Type B pancreatic cell (in vitro differentiated cells): ENCODE measurements around the gene ZNF556. TPM values are rescaled to one million over a fixed set of nuclear protein-coding genes. Genes with fewer than 3 reads are reported as not detected.

ENCODE experiments used
- DNase-seq: peaks from one replicate; pipeline ENCODE4 v3.0.0; 2021; ENCODE audit warnings: mixed read lengths; ENCODE audit not compliant: unreplicated experiment; ENCODE audit errors: extremely low spot score
- H3K27ac Mint-ChIP-seq: 2 replicates; pipeline ENCODE4 v1.8.0; 2021; ENCODE audit warnings: mild to moderate bottlenecking, mixed read lengths
- H3K27me3 Mint-ChIP-seq: 2 replicates; pipeline ENCODE4 v1.8.0; 2021; ENCODE audit warnings: mixed read lengths
- H3K36me3 Mint-ChIP-seq: 2 replicates; pipeline ENCODE4 v1.8.0; 2021; ENCODE audit warnings: mixed read lengths
- H3K4me1 Mint-ChIP-seq: one replicate; pipeline ENCODE4 v1.8.0; 2021; ENCODE audit warnings: mixed read lengths; ENCODE audit not compliant: unreplicated experiment
- H3K4me3 Mint-ChIP-seq: 2 replicates; pipeline ENCODE4 v1.8.0; 2021; ENCODE audit warnings: mild to moderate bottlenecking, mixed read lengths
- H3K9me3 Mint-ChIP-seq: 2 replicates; pipeline ENCODE4 v1.8.0; 2021; ENCODE audit warnings: mixed read lengths
- total RNA-seq: library from RNA; stranded (reverse); gene quantifications from 2 replicates; pipeline ENCODE4 v1.2.1, GENCODE V29; 2021; ENCODE audit warnings: low replicate concordance
- TF ChIP-seq, protein P1 (sequence below): fragments of 200-600 bp; sonication (generic); conservative IDR thresholded peaks from 2 replicates; pipeline ENCODE4 v1.5.0; 2021; ENCODE audit warnings: antibody characterized with exemption, mild to moderate bottlenecking

The ZNF556 gene
- total RNA-seq, 1 donor from 2014 or later: not detected

DNA sequence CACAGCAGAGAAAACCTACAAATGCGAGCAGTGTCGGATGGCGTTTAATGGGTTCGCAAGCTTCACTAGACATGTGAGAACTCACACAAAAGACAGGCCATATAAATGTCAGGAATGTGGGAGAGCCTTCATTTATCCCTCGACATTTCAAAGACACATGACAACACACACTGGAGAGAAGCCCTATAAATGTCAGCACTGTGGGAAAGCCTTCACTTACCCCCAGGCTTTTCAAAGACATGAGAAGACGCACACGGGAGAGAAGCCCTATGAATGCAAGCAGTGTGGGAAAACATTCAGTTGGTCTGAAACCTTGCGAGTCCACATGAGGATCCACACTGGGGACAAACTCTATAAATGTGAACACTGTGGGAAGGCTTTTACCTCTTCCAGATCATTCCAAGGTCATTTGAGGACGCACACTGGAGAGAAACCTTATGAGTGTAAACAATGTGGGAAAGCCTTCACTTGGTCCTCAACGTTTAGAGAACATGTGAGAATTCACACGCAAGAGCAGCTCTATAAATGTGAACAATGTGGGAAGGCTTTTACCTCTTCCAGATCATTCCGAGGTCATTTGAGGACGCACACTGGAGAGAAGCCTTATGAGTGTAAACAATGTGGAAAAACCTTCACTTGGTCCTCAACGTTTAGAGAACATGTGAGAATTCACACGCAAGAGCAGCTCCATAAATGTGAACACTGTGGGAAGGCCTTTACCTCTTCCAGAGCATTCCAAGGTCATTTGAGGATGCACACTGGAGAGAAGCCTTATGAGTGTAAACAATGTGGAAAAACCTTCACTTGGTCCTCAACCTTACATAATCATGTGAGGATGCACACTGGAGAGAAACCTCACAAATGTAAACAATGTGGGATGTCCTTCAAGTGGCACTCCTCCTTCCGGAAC is 50.4 kb downstream of the ZNF556 start:
- TF ChIP-seq, protein P1, sequence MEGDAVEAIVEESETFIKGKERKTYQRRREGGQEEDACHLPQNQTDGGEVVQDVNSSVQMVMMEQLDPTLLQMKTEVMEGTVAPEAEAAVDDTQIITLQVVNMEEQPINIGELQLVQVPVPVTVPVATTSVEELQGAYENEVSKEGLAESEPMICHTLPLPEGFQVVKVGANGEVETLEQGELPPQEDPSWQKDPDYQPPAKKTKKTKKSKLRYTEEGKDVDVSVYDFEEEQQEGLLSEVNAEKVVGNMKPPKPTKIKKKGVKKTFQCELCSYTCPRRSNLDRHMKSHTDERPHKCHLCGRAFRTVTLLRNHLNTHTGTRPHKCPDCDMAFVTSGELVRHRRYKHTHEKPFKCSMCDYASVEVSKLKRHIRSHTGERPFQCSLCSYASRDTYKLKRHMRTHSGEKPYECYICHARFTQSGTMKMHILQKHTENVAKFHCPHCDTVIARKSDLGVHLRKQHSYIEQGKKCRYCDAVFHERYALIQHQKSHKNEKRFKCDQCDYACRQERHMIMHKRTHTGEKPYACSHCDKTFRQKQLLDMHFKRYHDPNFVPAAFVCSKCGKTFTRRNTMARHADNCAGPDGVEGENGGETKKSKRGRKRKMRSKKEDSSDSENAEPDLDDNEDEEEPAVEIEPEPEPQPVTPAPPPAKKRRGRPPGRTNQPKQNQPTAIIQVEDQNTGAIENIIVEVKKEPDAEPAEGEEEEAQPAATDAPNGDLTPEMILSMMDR: no peak
- H3K36me3 Mint-ChIP-seq: peaks cover 44% of the 10 kb centered on the region
- no peaks in the 10 kb centered on the region for H3K27me3 Mint-ChIP-seq
- DNase-seq: no peak
- no peak overlapping the region for H3K27ac Mint-ChIP-seq
- H3K4me1 Mint-ChIP-seq: no peaks in the 10 kb centered on the region
- peaks cover 15% of the 10 kb centered on the region for H3K9me3 Mint-ChIP-seq
- H3K4me3 Mint-ChIP-seq: no peak overlapping the region

DNA sequence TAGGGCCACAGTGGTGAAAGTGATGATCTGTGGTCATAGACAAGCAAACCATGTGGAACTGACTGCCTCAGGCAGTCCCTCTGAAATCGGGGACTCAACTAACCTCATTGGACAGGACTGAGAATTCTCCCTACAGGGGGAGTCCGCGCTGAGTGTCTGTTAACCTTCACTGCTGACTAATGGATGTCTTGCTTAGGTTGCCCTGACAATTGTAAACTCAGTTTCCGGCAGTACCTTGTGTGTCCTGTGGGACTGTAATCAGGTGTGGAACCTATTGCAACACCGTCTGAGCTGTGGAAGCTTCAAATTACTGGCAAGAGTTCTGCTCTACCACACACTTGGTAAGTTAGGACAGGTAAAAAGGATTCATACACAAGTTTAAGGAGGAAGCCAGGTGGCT is 55.9 kb downstream of the ZNF556 start:
- H3K36me3 Mint-ChIP-seq: peaks cover 15% of the 10 kb centered on the region
- TF ChIP-seq, protein P1: peak; percentile 16
- H3K4me3 Mint-ChIP-seq: no peak overlapping the region
- H3K9me3 Mint-ChIP-seq: peaks cover 2% of the 10 kb centered on the region
- no peaks in the 10 kb centered on the region for H3K27me3 Mint-ChIP-seq
- DNase-seq: no peak
- peaks cover 12% of the 10 kb centered on the region for H3K4me1 Mint-ChIP-seq
- H3K27ac Mint-ChIP-seq: no peak overlapping the region

DNA sequence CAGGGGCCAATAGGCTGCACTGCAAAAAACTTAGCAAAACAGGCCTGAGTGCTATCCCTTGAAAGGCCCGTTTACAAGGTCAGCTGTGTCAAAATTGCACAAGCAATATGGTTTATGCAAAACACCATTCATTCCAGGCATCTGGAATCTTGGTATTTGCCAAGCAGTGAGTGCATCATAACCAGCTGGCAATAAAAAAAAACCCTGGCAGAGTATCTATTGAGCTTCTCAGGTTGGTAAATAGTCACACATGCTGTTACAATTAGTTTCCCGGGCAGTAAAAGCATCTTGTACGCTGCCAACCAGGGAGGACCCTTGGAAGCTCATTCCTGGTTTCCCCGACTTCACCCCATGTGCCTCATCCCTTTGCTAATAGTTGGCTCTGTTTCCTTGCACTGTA is 56.4 kb downstream of the ZNF556 start:
- TF ChIP-seq, protein P1: no peak
- Mint-ChIP-seq H3K4me3 (no peak overlapping the region), H3K27me3 (no peaks in the 10 kb centered on the region), H3K9me3 (no peaks in the 10 kb centered on the region), H3K27ac (no peak overlapping the region), H3K4me1 (peaks cover 12% of the 10 kb centered on the region), H3K36me3 (peaks cover 12% of the 10 kb centered on the region)
- no peak for DNase-seq

DNA sequence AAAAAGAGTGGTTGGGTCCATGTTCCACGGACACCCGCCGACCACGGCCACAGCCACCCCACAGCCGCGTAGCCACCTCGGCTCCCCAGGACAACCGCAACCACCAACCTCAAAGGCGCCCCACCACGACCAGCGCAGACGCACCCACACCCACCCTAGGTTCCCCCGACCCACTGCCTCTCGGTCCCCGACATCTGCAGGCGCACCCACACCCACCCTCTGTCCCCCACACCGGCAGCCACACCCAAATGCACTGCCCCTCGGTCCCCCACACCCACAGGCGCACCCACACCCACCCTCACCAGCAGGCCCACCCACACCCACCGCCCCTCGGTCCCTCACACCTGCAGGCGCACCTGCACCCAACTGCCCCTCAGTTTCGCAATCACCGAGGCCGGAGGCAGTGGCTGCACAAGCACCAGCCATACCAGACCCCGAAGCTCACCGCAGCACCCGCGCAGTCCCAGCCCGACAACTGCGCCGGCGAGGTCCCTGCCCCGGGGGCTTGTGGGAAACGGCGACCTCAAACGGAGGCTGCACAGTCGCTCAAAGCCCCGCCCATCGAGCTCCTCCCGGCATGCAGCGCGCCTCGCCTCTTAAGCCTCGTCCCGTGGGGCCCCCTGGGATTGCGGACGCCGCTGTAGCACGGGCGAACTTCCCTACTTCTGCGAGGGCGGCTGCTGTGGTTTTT is 59.4 kb downstream of the ZNF556 start:
- DNase-seq: no peak
- Mint-ChIP-seq H3K4me1 (peaks cover 12% of the 10 kb centered on the region), H3K4me3 (no peak overlapping the region), H3K9me3 (peaks cover 8% of the 10 kb centered on the region), H3K27me3 (no peaks in the 10 kb centered on the region), H3K27ac (no peak overlapping the region), H3K36me3 (peaks cover 10% of the 10 kb centered on the region)
- TF ChIP-seq, protein P1: no peak

DNA sequence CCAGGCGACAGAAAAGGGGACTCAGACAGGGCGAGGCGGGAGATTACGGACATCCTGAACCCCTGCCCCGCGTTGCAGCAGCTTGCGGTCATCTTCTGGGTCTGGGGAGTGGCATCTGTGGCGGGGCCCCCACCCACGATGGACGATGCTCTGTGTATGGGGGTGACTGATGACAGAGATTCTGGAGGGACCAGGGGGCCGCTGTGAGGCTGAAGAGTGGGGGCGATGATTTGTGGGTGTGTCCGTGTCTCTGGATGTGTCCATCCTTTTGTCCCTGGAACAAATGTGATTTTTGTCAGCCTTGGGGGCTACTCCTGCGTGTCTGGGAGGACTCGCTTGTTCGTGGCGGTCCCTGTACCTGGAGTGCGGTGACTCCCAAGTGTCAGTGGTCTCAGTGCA is 59.9 kb downstream of the ZNF556 start:
- H3K27ac Mint-ChIP-seq: no peak overlapping the region
- no peaks in the 10 kb centered on the region for H3K27me3 Mint-ChIP-seq
- DNase-seq: no peak
- peaks cover 10% of the 10 kb centered on the region for H3K9me3 Mint-ChIP-seq
- TF ChIP-seq, protein P1: no peak
- H3K4me3 Mint-ChIP-seq: no peak overlapping the region
- peaks cover 13% of the 10 kb centered on the region for H3K36me3 Mint-ChIP-seq
- peaks cover 12% of the 10 kb centered on the region for H3K4me1 Mint-ChIP-seq

Other genes starting within 250 kb of the ZNF556 start
- gene GNG7, start 164.6 kb upstream of the ZNF556 start, total RNA-seq: 3.8 and 12.2 TPM in 2 replicates
- gene DIRAS1, start 146.0 kb upstream of the ZNF556 start, total RNA-seq: 5.9 and 10.4 TPM in 2 replicates
- gene SLC39A3, start 127.3 kb upstream of the ZNF556 start, total RNA-seq: 32.0 and 33.1 TPM in 2 replicates
- 55.9 and 64.4 TPM in 2 replicates for gene SGTA, start 84.1 kb upstream of the ZNF556 start, total RNA-seq
- gene THOP1, start 81.8 kb upstream of the ZNF556 start, total RNA-seq: 85.9 and 109 TPM in 2 replicates
- 8.1 and 9.4 TPM in 2 replicates for gene ZNF554, start 47.5 kb upstream of the ZNF556 start, total RNA-seq
- 6.8 and 9.7 TPM in 2 replicates for gene ZNF555, start 25.9 kb upstream of the ZNF556 start, total RNA-seq
- 5.9 and 7.5 TPM in 2 replicates for gene ZNF57, start 33.6 kb downstream of the ZNF556 start, total RNA-seq
- 4.0 and 5.8 TPM in 2 replicates for gene ZNF77, start 77.6 kb downstream of the ZNF556 start, total RNA-seq
- gene TLE6, start 110.2 kb downstream of the ZNF556 start, total RNA-seq: 3.8 TPM in 2 replicates
- gene TLE2, start 161.9 kb downstream of the ZNF556 start, total RNA-seq: 37.7 and 52.8 TPM in 2 replicates
- gene TLE5, start 195.2 kb downstream of the ZNF556 start, total RNA-seq: 302 and 418 TPM in 2 replicates
- 46.9 and 62.0 TPM in 2 replicates for gene GNA11, start 227.0 kb downstream of the ZNF556 start, total RNA-seq